Activated T-helper 1 cell treated with Interleukin-2 at 50 U/mL for 16 hours (primary cell): ENCODE data around the gene LMAN2L.

Experiments used
- DNase-seq: peaks from one replicate; pipeline ENCODE4 v3.0.0-alpha.2; 2020; ENCODE audit warnings: low read depth

LMAN2L gene, protein sequence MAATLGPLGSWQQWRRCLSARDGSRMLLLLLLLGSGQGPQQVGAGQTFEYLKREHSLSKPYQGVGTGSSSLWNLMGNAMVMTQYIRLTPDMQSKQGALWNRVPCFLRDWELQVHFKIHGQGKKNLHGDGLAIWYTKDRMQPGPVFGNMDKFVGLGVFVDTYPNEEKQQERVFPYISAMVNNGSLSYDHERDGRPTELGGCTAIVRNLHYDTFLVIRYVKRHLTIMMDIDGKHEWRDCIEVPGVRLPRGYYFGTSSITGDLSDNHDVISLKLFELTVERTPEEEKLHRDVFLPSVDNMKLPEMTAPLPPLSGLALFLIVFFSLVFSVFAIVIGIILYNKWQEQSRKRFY

GRCh38 chr2:96739633-96740428 is at the start of gene LMAN2L:
Gene LMAN2L (minus strand): TSS chr2:96740064. CDS start chr2:96740040, 24 bp downstream.
- peak; percentile 88 for DNase-seq

- no peak for DNase-seq
These were observed 49.4 kb upstream of the LMAN2L start for GRCh38 chr2:96789245-96789617.

- DNase-seq, result no peak
These were observed 48.8 kb upstream of the LMAN2L start for GRCh38 chr2:96788442-96789244.

DNA sequence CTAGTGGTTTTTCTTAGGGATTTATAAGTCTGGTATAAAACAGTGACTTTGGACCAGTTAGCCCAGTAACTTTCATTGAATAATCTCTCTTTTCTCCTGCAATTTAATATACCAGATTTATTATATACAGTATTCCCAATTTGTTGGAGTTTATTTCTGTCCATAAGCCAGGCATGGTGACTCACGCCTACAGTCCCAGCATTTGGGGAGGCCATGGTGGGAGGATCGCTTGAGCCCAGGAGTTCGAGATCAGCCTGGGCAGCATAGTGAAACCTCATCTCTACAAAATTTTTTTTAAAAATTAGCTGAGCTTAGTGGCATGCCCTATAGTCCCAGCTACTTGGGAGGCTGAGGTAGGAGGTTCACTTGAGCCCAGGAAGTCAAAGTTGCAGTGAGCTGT is 47.5 kb upstream of the LMAN2L start:
- DNase-seq, result no peak

DNA sequence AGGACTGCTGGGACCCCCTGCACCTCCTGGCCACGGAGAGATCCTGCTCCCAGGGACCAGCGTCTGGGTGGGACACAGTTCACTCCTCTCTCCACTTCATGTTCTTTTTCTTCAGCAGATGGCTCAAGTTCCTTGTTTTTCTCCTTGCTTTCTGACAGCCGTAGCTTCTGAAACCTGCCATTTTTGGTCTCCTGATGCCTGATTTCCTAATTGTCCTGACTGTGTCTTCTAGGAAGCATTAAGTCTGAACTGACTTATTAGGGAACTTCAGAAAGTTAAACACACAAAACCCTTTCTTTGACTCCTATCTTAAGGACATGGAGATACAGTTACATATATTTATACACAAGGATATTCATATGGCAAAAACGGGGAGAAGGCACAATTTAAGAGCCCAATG is 43.5 kb upstream of the LMAN2L start:
- DNase-seq, result no peak

DNA sequence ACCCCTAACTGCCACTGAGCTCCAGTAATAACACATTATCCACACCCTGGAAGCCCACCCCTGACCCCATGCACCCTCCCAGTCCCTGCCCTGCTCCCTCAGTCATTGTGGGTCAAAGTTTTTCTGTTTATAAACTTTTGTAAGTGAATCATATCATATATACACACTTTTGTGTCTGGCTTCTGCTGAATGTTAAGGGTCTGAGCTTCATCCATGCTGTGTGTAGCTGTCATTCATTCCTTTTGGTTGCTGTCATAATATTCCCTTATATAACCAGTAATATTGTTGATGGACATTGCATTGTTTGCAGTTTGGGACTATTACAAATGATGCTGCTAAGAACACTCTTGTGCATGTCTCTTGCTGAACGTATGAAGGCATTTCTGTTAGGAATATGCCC is 35.3 kb upstream of the LMAN2L start:
- DNase-seq, result no peak

- DNase-seq, result peak; percentile 13
These were observed 34.1 kb upstream of the LMAN2L start for GRCh38 chr2:96773922-96774321.

GRCh38 chr2:96772903-96773671 is 33.2 kb upstream of the LMAN2L start:
- DNase-seq, result no peak

GRCh38 chr2:96771796-96772618 is 32.1 kb upstream of the LMAN2L start:
- DNase-seq, result no peak

DNA sequence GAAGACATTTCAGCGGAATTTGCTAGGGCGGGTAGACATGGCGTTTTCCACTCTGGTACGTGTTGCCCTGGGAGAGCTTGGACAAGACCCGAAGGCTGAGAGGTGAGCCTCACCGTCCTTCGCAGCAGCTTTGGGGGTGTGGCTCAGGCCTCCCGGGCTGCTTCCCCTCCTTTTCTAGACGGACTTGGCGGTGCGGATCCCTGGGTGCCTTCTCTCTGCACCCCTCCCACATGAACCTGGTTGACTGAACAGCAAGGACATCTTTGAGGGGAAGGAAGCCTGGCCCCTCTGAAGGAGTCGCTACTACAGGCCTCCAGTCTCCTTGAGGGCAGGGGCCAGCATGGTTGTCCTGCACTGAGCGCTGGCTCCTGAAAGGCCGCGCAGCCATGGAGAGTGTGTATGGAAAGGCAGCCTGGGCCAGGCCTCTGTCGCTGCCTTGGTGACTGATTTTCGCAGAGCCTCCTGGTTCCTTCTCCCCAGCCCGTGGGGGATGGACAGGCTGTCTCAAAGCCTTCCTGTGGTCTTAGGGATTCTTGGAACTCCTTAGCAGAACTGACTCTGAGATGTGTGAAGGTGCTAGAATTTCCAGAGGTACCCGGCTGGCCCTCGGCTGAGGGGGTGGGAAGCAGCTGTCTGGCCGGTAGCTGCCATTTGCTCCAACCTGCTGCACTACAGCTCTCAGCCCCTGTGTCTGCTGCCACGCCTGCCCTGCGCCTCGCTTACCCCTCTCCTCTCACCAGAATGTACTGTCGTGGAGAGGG is 30.8 kb upstream of the LMAN2L start:
- DNase-seq, result no peak

- DNase-seq, result no peak
These were observed 29.9 kb upstream of the LMAN2L start for GRCh38 chr2:96769814-96770213.

DNA sequence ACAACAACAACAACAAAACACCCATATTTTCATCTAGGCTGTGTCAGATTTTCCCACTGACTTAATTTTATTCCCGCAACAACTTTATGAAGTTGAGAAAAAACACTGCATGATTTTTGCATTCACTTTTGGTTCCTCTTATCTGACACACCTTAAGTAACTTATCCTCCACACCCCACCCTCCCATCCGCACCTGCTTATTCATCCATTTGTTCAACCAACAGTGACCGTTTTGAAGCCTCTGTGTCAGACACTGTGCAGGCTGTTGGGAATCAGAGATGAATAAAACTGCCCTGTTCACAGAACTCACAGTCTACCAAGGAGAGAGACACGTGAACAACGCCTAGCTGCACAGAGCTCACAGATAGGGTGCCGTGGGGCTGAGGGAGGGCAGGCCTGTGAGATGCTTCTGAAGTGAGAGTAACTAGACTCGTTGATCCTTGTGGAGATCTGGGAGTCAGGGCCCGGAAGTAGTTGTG is 28.3 kb upstream of the LMAN2L start:
- DNase-seq, result no peak

DNA sequence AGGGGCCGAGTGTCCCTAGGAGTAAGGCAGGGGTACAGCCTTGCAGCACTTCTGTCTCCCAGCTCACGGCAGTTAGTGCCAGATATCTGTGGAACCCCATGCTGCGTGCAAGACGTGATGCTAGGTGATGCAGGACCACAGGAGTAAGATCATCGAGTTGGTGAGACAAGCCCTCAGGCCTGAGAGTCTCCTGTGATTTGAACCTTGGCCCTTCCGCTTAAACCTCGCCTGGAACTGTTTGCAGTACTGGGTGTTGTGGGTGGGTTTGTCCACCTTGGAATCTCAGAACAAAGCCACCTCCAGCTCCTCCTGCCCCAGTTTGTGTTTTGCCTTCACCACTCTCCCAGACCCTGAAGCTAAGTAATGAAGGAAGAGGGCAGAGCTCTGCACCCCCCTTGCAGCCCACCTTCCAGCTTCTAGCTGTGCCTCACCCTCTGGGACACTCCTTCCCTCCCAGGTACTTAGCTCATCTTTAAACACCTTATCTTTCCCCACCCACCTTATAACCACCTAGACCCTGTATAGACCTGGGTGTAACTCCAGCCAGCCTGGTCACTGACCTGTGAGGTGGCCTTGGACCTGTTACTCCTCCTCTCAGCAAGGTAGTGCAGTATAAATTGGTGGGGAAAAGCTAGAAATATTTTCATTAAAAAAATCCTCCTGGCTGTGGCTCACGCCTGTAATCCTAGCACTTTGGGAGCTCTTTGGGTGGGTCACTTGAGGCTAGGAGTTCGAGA is 27.4 kb upstream of the LMAN2L start:
- no peak for DNase-seq

DNA sequence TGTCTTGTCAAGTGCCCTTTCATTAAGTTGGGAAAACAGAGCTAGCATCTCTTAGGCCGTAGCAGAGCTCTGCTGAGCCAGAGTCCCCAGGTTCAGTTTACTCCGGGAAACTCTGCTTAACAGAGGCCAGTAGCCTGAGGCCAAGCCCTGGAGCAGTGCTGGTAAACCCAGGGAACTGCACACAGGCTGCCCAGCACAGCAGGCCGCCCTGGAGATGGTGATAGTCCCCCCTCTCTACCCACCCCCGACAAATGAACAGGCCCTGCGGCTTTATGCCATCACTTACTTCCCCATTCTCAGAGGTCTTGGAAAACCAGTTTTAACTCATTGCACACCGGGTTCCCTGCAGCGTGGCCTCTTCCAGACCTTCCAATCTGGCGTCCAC is 24.4 kb upstream of the LMAN2L start:
- DNase-seq, result no peak

DNA sequence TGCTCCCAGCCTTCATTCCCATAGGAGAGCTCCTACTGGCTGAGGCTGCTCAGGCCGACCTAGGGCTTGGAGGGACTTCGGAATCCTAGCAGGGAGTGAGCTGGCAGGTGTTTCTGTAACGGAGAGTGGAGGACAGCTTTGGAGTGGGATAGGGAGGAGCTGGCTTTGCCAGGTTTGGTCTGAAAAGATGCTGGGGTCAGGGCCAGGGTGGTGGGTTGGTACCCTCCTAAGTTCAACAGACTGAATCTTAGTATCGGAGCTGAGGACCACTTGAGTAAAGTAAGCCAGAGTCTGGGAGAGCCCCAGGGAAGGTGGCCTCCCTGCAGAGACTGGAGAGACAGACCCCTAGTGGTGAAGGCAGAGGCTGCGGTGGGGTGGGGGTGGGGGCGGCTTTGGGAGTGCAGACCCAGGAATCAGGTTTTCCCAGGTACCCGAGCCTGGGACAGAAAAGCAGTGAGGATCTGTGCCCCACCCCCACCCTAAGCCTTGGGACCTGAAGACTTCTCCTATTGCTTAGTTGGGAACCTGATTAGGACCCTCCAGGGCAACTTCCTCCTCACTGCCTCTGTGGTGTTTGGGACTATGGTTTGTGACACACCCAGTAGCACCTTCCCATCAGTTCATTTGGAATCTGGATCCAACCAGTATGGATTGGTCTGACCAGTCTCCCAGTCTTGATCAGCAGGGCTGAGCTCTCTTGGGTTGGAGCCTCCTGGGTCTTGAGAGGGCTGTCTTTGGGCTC is 23.8 kb upstream of the LMAN2L start:
- no peak for DNase-seq

DNA sequence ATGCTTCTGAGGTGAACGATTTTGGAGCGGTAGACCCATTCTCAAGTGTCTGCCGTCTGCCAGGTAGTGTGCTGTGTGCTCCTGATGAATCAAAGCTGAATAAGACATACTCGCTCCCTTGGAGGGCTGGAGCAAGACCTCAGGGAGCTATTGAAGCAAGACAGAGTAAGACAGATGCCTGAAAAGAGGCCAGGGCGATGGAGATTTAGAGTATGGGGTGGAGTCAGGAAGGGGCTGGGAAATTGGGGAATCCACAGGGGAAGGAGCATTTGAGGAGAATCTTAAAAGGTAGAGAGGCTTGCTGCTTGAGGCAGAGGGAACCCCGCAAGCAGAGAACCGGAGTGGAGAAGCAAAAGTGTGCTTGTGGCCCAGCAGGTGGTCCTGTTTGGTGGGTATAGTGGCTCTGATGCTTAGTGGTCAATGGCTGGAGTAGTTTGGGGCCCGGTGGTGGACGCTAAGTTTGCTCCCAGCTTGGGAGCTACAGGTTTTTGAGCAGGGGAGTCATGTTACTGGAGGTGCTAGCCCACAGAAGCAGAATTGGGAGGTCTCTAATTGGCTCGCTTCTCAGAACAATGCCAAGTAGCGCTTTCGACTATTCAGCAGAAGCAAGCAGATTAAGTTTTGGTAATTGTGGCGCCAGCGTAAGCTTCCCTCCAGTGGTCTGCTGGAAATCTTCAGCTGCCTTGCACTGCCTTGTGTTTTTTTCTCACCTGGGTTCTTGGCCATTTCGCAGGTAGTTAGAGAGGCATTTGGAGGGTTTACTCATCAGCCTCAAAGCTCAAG is 22.9 kb upstream of the LMAN2L start:
- DNase-seq, result no peak

DNA sequence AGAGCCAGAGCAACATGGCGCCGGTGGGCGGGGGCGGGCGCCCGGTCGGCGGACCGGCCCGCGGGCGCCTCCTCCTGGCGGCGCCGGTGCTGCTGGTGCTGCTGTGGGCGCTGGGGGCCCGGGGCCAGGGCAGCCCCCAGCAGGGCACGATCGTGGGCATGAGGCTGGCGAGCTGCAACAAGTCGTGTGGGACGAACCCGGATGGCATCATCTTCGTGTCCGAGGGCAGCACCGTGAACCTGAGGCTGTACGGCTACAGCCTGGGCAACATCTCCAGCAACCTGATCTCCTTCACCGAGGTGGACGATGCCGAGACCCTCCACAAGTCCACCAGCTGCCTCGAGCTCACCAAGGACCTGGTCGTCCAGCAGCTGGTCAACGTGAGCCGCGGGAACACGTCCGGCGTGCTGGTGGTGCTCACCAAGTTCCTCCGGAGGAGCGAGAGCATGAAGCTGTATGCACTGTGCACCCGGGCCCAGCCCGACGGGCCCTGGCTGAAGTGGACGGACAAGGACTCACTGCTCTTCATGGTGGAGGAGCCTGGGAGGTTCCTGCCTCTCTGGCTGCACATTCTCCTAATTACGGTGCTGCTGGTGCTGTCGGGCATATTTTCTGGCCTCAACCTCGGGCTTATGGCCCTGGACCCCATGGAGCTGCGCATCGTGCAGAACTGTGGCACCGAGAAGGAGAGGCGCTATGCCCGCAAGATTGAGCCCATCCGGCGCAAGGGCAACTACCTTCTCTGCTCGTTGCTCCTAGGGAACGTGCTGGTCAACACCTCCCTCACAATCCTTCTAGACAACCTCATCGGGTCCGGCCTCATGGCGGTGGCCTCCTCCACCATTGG is 21.3 kb upstream of the LMAN2L start:
- no peak for DNase-seq
